Measurements from ENCODE around the gene MAN1A1.

MAN1A1 gene

DNA sequence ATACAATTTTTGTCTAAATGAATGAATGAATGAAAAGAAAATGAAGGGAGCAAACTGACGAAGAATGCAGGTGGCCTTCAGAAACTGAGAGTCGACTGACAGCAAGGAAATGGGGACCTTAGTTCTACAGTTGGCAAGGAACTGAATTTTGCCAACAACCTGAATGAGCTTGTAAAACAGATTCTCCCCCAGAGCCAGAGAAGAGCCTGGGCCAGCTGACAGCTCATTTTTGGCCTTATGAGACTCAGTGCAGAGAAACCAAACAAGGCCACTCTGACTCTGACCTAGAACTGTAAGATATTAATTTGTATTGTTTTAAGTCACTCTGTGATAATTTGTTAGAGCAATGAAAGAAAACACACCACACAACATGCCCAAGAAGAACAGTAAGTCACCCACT lies 21.8 kb downstream of the MAN1A1 start:
- TF ChIP-seq, protein P1, sequence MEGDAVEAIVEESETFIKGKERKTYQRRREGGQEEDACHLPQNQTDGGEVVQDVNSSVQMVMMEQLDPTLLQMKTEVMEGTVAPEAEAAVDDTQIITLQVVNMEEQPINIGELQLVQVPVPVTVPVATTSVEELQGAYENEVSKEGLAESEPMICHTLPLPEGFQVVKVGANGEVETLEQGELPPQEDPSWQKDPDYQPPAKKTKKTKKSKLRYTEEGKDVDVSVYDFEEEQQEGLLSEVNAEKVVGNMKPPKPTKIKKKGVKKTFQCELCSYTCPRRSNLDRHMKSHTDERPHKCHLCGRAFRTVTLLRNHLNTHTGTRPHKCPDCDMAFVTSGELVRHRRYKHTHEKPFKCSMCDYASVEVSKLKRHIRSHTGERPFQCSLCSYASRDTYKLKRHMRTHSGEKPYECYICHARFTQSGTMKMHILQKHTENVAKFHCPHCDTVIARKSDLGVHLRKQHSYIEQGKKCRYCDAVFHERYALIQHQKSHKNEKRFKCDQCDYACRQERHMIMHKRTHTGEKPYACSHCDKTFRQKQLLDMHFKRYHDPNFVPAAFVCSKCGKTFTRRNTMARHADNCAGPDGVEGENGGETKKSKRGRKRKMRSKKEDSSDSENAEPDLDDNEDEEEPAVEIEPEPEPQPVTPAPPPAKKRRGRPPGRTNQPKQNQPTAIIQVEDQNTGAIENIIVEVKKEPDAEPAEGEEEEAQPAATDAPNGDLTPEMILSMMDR (IDR thresholded peaks at IDR 0.05; ENCODE audit: low read depth, low read length, missing control alignments) = no peak
- no peak for DNase-seq (ENCODE audit: extremely low read depth, low read depth)
- H3K4me3 ChIP-seq (replicated peaks; ENCODE audit: low read depth, low read length) = no peak overlapping the region

DNA sequence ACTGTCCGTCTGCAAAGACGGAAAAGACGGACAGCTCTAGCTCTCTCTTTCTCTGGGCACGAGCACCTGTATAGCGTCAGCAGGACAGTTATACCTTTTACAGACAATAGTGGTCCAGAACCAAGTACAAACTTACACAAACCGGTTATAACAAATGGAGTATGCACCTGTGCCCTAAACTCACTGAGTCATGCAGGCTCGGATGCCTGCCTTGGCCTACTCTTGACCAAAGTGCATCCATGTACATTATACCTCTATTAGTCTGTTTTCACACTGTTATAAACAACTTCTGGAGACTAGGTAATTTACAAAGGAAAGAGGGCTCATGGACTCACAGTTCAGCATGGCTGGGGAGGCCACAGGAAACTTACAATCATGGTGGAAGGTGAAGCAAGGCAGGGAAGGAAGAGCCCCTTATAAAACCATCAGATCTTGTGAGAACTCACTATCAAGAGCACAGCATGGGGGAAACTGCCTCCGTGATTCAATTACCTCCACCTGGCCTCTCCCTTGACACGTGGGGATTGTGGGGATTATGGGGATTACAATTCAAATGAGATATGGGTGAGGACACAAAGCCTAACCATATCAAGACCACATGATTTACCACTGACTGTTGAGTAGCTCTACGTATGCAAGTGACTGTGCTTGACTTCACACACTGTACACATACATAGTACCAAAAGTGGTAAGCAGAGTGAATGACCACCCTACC lies 23.1 kb downstream of the MAN1A1 start:
- TF ChIP-seq, protein P1 (IDR thresholded peaks at IDR 0.05; ENCODE audit: low read depth, low read length, missing control alignments) = no peak
- no peak overlapping the region for H3K4me3 ChIP-seq (replicated peaks; ENCODE audit: low read depth, low read length)
- no peak for DNase-seq (ENCODE audit: extremely low read depth, low read depth)

GRCh38 chr6:119325559-119326265 lies 23.8 kb downstream of the MAN1A1 start:
- no peak overlapping the region for H3K4me3 ChIP-seq (replicated peaks; ENCODE audit: low read depth, low read length)
- TF ChIP-seq, protein P1 (IDR thresholded peaks at IDR 0.05; ENCODE audit: low read depth, low read length, missing control alignments) = no peak
- no peak for DNase-seq (ENCODE audit: extremely low read depth, low read depth)

DNA sequence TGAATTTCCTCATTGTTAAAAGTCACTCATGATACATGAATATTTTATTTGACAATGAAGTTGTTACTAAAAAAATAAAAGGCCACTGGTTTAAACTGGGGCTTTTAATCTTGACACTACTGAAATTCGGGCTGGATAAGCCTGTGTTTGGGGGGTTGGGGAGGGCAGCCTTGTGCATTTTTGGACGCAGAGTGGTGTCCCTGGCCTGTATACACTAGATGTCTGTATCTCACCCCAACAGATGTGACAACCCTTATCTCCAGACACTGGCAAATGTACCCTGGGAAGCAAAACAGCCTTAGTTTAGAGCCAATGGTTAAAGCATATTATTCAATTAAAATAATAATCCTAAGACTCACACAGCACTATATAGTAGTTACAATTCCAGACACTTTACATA lies 24.8 kb downstream of the MAN1A1 start:
- TF ChIP-seq, protein P1 (IDR thresholded peaks at IDR 0.05; ENCODE audit: low read depth, low read length, missing control alignments) = no peak
- no peak overlapping the region for H3K4me3 ChIP-seq (replicated peaks; ENCODE audit: low read depth, low read length)
- no peak for DNase-seq (ENCODE audit: extremely low read depth, low read depth)

DNA sequence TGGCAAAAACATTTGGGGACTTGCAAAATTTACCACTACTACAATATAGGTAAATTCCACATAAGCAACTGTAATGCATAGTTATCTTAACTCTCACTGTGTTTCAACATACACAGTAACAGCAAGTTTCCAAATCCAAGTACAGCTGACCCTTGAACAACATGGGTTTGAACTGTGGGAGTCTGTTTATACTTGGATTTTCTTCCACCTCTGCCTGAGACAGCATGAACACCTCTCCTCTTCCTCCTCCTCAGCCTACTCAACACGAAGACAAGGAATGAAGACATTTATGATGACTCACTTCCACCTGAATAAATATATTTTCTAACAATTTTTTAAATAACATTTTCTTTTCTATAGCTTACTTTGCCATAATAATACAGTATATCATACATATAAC lies 25.6 kb downstream of the MAN1A1 start:
- no peak for DNase-seq (ENCODE audit: extremely low read depth, low read depth)
- H3K4me3 ChIP-seq (replicated peaks; ENCODE audit: low read depth, low read length) = no peak overlapping the region
- TF ChIP-seq, protein P1 (IDR thresholded peaks at IDR 0.05; ENCODE audit: low read depth, low read length, missing control alignments) = no peak

DNA sequence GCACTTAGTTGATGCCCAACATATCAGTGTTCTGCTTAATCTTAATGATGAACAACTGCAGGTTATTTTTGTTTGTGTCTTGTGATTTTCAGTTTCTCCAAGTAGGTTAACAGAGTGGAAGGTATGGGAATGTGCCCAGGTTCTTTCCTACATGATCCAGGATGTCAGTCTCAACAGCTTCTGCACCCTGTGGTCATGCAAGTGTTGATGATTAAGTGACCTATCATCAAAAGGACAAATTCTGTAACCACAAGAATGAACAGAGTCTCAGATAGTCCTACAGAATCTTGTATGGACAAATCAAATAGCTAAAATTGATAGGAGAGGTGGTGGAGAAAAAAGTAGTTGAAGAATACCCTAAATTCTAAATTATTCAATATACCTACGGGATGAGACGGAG lies 26.1 kb downstream of the MAN1A1 start:
- no peak overlapping the region for H3K4me3 ChIP-seq (replicated peaks; ENCODE audit: low read depth, low read length)
- TF ChIP-seq, protein P1 (IDR thresholded peaks at IDR 0.05; ENCODE audit: low read depth, low read length, missing control alignments) = no peak
- no peak for DNase-seq (ENCODE audit: extremely low read depth, low read depth)

All from HFF-Myc (cell line).